ENCODE data around the gene CBLL2. TPM values are rescaled to one million over a fixed set of nuclear protein-coding genes. Genes with fewer than 3 reads are reported as not detected.
A peak's percentile ranks its signal among the peaks of the same experiment; 100 is the strongest.

CBLL2 gene
- total RNA-seq, 1 donor, result not detected

GRCh38 chrX:22323541-22323940 lies 50.8 kb downstream of the CBLL2 start:
- peak; percentile 3 for DNase-seq (ENCODE audit: low read depth)
- TF ChIP-seq, protein P1, sequence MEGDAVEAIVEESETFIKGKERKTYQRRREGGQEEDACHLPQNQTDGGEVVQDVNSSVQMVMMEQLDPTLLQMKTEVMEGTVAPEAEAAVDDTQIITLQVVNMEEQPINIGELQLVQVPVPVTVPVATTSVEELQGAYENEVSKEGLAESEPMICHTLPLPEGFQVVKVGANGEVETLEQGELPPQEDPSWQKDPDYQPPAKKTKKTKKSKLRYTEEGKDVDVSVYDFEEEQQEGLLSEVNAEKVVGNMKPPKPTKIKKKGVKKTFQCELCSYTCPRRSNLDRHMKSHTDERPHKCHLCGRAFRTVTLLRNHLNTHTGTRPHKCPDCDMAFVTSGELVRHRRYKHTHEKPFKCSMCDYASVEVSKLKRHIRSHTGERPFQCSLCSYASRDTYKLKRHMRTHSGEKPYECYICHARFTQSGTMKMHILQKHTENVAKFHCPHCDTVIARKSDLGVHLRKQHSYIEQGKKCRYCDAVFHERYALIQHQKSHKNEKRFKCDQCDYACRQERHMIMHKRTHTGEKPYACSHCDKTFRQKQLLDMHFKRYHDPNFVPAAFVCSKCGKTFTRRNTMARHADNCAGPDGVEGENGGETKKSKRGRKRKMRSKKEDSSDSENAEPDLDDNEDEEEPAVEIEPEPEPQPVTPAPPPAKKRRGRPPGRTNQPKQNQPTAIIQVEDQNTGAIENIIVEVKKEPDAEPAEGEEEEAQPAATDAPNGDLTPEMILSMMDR (IDR thresholded peaks at IDR 0.05; ENCODE audit: insufficient read depth, low read depth, low read length), result no peak
- H3K4me3 ChIP-seq (ENCODE audit: low read depth, low read length), result no peak overlapping the region

Other genes with a start within 250 kb of the CBLL2 start
- 0.43 and 0.97 TPM in 2 replicates for gene PHEX, start 240.6 kb upstream of the CBLL2 start, total RNA-seq

Data from fibroblast of villous mesenchyme (primary cell).